ENCODE results near the gene CCDC148.
A peak's percentile ranks its signal among the peaks of the same experiment; 100 is the strongest.
"Not testable (repeated sequence)": the region's sequence is repeated elsewhere in the genome, so short reads cannot be mapped to it uniquely, and the experiment has no call there.

Gene CCDC148

DNA sequence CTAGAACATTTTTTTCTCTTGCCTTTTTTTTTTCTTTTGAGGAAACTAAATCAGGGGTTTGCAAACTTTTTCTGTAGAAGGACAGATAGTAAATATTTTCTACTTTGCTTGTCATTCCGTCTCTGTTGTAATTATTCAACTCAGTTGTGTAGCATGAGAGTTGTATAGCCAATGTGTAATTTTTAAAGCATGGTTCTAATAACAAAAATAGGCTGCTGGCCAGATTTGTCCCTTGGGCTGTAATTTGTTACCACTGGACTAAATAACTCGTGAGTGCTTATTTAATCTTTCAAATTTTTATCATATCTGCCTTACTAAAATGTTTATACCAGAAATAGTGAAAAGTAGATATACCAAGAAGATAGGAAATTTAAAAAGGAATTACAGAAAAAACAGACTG, 43.0 kb downstream of the CCDC148 start:
- no peak for DNase-seq

- no peak for DNase-seq
Measured at GRCh38 chr2:158412206-158412605, 44.3 kb downstream of the CCDC148 start.

DNA sequence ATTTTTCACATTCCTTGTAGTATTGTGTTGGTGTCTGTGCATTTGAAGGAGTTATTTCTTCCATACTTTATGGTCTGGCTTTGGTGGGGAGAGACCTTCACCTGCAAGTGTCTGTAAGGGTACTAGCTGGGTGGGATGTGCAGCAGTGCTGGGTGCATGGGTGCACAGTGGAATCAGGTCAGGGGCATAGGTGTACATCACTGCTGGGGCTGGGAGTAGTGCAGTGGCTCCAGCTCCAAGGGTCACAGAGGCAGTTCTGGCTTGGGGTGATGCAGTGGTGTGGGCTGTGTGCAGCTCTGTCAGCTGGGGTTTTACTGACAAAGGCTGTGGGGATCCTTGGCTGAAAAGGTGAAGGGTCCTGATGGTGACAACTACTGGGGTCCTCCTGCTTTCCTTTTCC, 44.8 kb downstream of the CCDC148 start:
- no peak for DNase-seq

GRCh38 chr2:158410132-158410531, 46.4 kb downstream of the CCDC148 start:
- no peak for DNase-seq

DNA sequence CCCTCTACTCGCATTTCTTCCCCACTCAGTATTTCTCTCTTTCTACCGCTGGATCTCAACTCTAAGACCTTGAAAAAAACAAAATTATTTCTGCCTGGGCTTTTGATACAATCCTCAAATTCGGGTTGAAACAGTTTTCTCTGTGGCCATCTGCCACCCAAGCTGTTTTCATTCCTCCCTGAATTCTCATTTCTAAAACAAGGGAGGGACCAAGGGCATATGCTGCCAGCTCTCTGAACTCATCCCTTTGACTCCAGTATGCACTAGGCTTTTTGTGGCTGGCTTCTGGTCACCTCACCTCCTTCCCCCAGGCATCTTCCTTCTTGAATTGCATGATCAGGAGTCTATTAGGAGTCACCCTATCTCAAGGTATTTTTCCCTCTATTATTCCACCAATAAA, 49.5 kb downstream of the CCDC148 start:
- no peak for DNase-seq

DNA sequence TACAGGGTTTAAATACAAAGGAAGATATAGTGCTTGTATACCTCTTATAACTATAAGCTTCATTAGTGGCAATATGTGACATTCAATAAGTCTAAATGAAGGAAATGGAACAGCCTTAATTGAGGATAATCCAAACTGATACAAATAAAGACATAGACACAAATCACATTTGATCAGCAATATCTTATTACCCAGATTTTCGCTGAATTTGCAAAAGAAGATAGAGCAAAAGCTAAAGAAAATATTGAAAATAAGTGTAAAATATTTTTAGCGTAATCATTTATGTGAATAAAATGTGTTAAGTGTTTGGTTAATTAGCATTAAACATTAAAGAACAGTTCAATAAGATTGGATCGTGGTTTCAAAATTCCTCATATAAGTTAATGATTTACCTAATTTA, 51.2 kb downstream of the CCDC148 start:
- DNase-seq, result no peak

- no peak for DNase-seq
Measured at GRCh38 chr2:158403237-158403636, 53.3 kb downstream of the CCDC148 start.

DNA sequence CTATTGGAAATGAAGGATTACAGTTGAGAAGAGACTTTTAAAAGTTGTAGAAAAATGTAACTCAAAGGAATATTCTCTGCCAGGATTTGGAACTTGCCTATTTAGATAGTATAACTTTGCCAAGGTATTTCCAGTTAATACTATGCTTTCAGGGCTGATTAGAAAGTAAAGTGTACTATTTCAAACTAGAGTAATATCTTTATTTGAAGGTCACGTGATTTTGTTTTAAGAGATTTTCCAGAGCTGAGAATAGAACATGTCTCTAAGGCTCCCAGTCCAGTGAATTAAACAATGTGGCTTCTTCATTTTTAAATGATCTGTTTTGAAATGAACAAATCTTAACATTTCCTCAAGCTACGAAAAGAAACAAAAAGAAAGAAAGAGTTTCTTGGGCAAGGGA, 53.9 kb downstream of the CCDC148 start:
- DNase-seq, result no peak

DNA sequence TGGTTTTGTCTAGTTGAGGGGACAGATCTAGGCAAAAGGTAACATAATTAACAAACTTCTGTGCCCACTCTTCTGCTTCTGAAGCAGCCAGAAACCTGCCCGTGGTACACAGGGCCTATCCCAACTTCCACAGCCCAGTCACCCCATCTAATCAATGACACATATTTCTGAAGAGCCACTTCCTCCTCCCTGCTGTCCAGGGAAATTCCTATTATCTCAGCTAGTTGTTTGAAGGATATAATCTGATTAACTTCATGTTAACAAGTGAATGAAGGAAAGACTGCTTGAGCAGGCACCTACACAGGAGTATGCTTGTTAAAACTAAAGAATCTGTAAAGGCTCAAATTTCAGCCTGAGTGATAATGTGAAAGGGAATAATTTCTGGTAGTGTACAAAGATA, 61.4 kb downstream of the CCDC148 start:
- no peak for DNase-seq

- DNase-seq, result no peak
Measured at GRCh38 chr2:158394453-158394852, 62.1 kb downstream of the CCDC148 start.

DNA sequence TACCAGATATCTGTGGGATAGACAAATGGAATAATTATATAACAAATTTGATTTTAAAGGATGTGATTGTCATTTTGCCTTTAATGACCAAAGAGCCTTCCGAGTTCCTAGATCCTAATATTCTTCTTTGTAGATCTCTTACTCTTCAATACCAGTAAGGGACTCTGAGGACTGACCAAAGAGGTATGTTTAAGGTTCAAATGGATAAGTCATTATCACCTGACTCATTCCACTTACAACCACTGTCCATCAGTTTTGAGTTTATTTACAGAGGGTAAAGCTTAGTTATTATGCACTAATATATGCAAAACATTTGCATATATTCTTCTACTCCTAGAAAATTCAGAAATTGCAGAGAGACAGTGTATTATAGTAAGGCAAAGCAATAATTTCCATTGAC, 62.7 kb downstream of the CCDC148 start:
- DNase-seq, result no peak

GRCh38 chr2:158392687-158393086, 63.9 kb downstream of the CCDC148 start:
- DNase-seq, result no peak

DNA sequence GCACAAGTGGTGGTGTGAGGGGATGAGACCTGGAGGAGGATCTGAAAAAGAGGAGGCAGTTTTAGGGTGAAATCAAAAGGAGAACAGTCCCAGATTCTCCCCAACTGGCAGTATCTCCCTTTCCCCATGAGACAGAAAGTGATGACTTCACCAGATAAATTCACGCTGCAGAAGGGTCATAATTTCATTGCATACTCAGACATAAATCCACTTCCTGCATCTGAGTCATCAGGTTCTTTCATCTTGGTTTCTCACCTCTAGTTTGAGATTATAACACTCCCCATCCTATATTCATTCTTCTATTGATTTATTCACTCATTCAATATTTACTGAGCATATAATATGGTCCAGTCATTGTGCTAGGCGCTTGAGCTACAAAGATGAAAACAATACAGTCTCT, 64.7 kb downstream of the CCDC148 start:
- DNase-seq, result peak; percentile 13

- no peak for DNase-seq
Measured at GRCh38 chr2:158391361-158391760, 65.2 kb downstream of the CCDC148 start.

- DNase-seq, result no peak
Measured at GRCh38 chr2:158388159-158388558, 68.4 kb downstream of the CCDC148 start.

GRCh38 chr2:158385646-158386045, 70.9 kb downstream of the CCDC148 start:
- no peak for DNase-seq

- no peak for DNase-seq
Measured at GRCh38 chr2:158381978-158382377, 74.6 kb downstream of the CCDC148 start.

GRCh38 chr2:158381205-158381604, 75.3 kb downstream of the CCDC148 start:
- no peak for DNase-seq

DNA sequence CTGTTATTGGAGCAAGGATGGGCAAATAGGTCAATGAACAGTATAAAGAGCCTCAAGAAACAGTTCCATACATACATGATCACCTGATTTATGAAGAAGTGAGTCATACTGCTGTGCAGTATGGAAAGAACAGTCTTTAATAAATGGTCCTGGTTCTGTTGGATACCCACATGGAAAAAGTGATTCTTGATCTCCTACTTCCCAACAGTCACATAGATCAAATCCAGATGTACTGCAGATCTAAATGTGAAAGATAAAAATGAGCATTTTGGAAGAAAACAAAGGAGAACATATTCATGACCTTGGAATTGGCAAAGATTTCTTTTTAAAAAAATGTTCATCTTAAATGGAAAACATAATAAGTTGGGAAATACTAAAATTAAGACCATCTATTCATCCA, 75.8 kb downstream of the CCDC148 start:
- DNase-seq, result no peak

GRCh38 chr2:158378926-158379325, 77.6 kb downstream of the CCDC148 start:
- no peak for DNase-seq

DNA sequence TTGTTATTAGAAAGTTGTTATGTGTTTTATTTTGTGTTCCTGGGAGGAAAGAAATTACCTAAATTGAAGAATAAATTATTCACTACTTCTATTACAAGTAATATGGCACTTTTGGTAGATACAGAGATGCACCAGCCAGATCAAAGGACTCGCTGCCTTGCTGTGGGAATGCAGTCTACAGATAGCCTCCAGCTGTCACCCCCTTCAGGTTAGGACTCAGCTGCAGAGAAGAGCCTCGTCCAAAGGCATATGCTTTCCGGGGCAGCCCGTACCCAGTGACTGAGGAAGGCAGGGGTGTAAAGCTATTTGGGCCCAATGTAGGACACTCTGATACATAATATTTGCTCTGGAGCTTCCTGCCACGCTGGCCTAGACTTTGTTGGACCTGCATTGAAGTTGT, 90.2 kb downstream of the CCDC148 start:
- no peak for DNase-seq

DNA sequence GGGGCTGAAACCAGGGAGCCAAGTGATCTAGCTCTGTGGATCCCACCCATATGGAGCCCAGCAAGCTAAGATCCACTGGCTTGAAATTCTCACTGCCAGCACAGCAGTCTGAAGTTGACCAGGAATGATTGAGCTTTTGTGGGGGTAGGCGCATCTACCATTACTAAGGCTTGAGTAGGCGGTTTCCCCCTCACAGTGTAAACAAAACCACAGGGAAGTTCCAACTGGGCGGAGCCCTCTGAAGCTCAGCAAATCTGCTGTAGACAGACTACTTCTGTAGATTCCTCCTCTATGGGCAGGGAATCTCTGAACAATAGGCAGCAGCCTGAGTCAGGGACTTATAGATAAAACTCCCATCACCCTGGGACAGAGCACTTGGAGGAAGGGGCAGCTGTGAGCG, 96.7 kb downstream of the CCDC148 start:
- DNase-seq, result peak; percentile 1

GRCh38 chr2:158357699-158358098, 98.9 kb downstream of the CCDC148 start:
- DNase-seq, result no peak

DNA sequence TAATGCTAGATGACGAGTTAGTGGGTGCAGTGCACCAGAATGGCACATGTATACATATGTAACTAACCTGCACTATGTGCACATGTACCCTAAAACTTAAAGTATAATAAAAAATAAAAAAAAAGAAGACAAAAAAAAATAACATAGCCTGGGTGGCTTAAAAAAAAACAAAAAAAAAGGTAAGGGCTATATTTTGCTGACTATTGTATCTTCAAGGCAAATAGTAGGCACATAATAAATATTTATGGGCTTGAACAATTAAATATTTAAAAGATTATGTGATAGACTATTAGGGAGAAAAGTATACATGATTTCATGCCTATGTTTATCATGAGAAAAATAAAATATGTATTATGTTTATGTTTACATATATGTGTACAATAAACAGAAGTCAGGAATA, 99.4 kb downstream of the CCDC148 start:
- DNase-seq, result no peak

- not testable (repeated sequence) for DNase-seq
Measured at GRCh38 chr2:158351466-158351816, 105.1 kb downstream of the CCDC148 start.

DNA sequence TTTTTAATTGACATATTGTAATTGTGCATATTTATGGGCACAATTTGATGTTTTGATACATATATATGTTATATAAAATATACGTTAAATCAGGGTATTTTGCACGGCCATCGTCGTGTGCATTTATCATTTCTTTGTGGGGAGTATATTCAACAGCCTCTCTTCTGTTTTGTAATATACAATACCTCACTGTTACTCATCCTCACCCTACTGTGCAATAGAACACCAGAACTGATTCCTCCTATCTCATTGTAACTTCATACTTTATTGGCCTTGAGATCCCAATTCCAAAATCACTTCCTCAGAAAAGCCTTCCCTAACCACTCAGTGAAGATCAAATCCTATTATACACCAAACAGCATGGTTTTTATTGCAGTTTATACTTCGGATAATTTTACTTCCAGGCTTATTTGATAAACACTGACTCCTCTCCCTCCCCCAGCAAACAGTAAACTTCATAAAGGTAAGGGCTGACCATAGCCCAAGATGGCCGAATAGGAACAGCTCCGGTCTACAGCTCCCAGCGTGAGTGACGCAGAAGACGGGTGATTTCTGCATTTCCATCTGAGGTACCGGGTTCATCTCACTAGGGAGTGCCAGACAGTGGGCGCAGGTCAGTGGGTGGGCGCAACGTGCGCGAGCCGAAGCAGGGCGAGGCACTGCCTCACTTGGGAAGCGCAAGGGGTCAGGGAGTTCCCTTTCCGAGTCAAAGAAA, 105.6 kb downstream of the CCDC148 start:
- DNase-seq, result not testable (repeated sequence)
